Hepatocyte (in vitro differentiated cells): ENCODE results near the gene NELFB. TPM values are rescaled to one million over a fixed set of nuclear protein-coding genes. Genes with fewer than 3 reads are reported as not detected.
A peak's percentile ranks its signal among the peaks of the same experiment; 100 is the strongest.

Experiments used
- DNase-seq: peaks from one replicate; pipeline ENCODE4 v3.0.0-alpha.2; 2016; ENCODE audit warnings: low spot score
- H2AFZ ChIP-seq: fragments of 200-600 bp; sonication (generic); 2 replicates; pipeline ENCODE4 v1.6.0; 2016; ENCODE audit warnings: antibody characterized with exemption, mild to moderate bottlenecking
- H3K27ac ChIP-seq: fragments of 200-600 bp; sonication (generic); 2 replicates; pipeline ENCODE4 v1.5.1; 2016; ENCODE audit warnings: mild to moderate bottlenecking
- H3K27me3 ChIP-seq: fragments of 200-600 bp; sonication (generic); 2 replicates; pipeline ENCODE4 v1.6.1; 2016
- H3K36me3 ChIP-seq: fragments of 200-600 bp; sonication (generic); replicated peaks from 2 replicates; pipeline ENCODE4 v1.5.1; 2016; ENCODE audit warnings: low read depth; ENCODE audit not compliant: insufficient read depth
- H3K4me1 ChIP-seq: fragments of 200-600 bp; sonication (generic); 2 replicates; pipeline ENCODE4 v1.5.1; 2016; ENCODE audit warnings: mild to moderate bottlenecking, moderate library complexity; ENCODE audit not compliant: insufficient read depth
- H3K4me2 ChIP-seq: fragments of 200-600 bp; sonication (generic); 2 replicates; pipeline ENCODE4 v1.6.0; 2016
- H3K4me3 ChIP-seq: fragments of 200-600 bp; sonication (generic); 2 replicates; pipeline ENCODE4 v1.5.1; 2016; ENCODE audit warnings: mild to moderate bottlenecking
- H3K79me2 ChIP-seq: fragments of 200-600 bp; sonication (generic); 2 replicates; pipeline ENCODE4 v1.6.0; 2017; ENCODE audit warnings: mild to moderate bottlenecking
- H3K9me2 ChIP-seq: fragments of 200-600 bp; sonication (generic); replicated peaks from 2 replicates; pipeline ENCODE4 v1.6.0; 2017; ENCODE audit warnings: mild to moderate bottlenecking; ENCODE audit not compliant: insufficient read depth
- H3K9me3 ChIP-seq: fragments of 200-600 bp; sonication (generic); 2 replicates; pipeline ENCODE4 v1.5.1; 2016; ENCODE audit warnings: low read depth, mild to moderate bottlenecking
- H4K20me1 ChIP-seq: fragments of 200-600 bp; sonication (generic); 2 replicates; pipeline ENCODE4 v1.6.0; 2016; ENCODE audit warnings: mild to moderate bottlenecking; ENCODE audit not compliant: insufficient read depth, poor library complexity, severe bottlenecking
- EZH2 ChIP-seq: fragments of 200-600 bp; sonication (generic); IDR thresholded peaks from 2 replicates; pipeline ENCODE4 v1.6.1; 2016; ENCODE audit warnings: antibody characterized with exemption, mild to moderate bottlenecking, borderline replicate concordance
- EZH2phosphoT487 ChIP-seq: fragments of 200-600 bp; sonication (generic); IDR thresholded peaks from one replicate; pipeline ENCODE4 v1.6.1; 2018; ENCODE audit warnings: antibody characterized with exemption, mild to moderate bottlenecking, low read depth, moderate library complexity; ENCODE audit not compliant: unreplicated experiment, severe bottlenecking
- WGBS: methylation state at CpG from one replicate; pipeline ENCODE4 v1.1.6; 2016; ENCODE audit warnings: low lambda C conversion rate; ENCODE audit errors: missing lambda C conversion rate; 5-methylcytosine and 5-hydroxymethylcytosine counted together
- polyA plus RNA-seq: library from polyadenylated mRNA; unstranded; fragments of >200 nt; fragmentation: Nextera tagmentation; extraction: Ambion mirVana; gene quantifications from 2 replicates; pipeline ENCODE4 v1.2.1, GENCODE V29; 2016
- total RNA-seq: library from RNA; depleted of rRNA; stranded (reverse); fragments of >200 nt; gene quantifications from 2 replicates; pipeline ENCODE4 v1.2.3, GENCODE V29; 2014
- TF ChIP-seq, protein P1 (sequence below): fragments of 200-600 bp; sonication (generic); IDR thresholded peaks from 2 replicates; pipeline ENCODE4 v1.5.1; 2016; ENCODE audit warnings: antibody characterized with exemption, mild to moderate bottlenecking; ENCODE audit not compliant: poor library complexity

NELFB gene
- total and polyA plus RNA-seq, 2 experiments from 2014 or later, result 41.4 to 63.5 TPM

DNA sequence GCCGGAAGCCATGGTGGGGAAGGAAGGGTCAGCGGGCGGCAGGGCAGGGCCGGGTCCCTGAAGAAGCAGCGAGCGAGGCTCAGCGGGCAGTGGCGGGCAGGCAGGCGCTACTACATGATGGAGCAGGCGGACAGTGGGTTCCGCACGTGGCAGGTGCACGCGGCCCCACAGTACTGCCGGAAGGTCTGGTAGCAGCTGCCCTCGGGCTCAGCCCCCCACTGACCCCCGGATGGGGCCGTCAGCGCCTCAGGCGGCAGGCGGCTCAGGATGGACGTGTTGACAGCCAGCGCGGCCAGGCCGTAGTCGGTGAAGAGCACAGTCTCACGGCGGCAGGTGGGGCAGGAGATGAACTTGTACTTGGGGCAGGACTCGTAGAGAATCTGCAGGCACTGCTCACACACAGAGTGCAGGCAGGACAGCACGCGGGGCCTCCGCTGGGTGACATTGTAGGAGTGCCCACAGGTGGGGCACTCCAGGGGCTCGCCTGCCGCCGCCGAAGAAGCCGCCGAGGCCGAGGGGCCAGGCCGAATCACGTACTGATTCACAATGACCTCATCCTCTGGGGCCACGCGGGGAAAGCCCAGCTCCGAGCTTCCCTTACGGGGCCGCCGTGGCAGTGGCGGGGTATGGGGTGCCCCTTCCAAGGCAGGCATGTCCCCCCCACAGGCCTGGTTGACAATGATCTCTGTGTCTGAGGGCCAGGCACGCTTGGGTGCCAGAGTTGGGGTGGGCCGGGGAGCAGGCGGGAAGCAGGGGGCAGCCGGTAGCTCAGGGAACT lies 34.6 kb upstream of the NELFB start:
- DNase-seq, result no peak
- no peak overlapping the region for H3K27ac ChIP-seq
- H3K27me3 ChIP-seq, result no peaks in the 10 kb centered on the region
- peaks cover 34% of the 10 kb centered on the region for H3K4me1 ChIP-seq
- H3K79me2 ChIP-seq, result no peaks in the 10 kb centered on the region
- no peaks in the 10 kb centered on the region for H3K9me3 ChIP-seq
- H3K9me2 ChIP-seq, result no peaks in the 10 kb centered on the region
- H3K36me3 ChIP-seq, result no peaks in the 10 kb centered on the region
- TF ChIP-seq EZH2 (no peak), EZH2phosphoT487 (no peak)
- TF ChIP-seq, protein P1, sequence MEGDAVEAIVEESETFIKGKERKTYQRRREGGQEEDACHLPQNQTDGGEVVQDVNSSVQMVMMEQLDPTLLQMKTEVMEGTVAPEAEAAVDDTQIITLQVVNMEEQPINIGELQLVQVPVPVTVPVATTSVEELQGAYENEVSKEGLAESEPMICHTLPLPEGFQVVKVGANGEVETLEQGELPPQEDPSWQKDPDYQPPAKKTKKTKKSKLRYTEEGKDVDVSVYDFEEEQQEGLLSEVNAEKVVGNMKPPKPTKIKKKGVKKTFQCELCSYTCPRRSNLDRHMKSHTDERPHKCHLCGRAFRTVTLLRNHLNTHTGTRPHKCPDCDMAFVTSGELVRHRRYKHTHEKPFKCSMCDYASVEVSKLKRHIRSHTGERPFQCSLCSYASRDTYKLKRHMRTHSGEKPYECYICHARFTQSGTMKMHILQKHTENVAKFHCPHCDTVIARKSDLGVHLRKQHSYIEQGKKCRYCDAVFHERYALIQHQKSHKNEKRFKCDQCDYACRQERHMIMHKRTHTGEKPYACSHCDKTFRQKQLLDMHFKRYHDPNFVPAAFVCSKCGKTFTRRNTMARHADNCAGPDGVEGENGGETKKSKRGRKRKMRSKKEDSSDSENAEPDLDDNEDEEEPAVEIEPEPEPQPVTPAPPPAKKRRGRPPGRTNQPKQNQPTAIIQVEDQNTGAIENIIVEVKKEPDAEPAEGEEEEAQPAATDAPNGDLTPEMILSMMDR, result no peak
- H3K4me2 ChIP-seq, result no peak overlapping the region
- no peaks in the 10 kb centered on the region for H4K20me1 ChIP-seq
- no peak overlapping the region for H2AFZ ChIP-seq
- H3K4me3 ChIP-seq, result no peak overlapping the region
- 93% methylated on average over 47 of the region's 52 CpGs for WGBS

DNA sequence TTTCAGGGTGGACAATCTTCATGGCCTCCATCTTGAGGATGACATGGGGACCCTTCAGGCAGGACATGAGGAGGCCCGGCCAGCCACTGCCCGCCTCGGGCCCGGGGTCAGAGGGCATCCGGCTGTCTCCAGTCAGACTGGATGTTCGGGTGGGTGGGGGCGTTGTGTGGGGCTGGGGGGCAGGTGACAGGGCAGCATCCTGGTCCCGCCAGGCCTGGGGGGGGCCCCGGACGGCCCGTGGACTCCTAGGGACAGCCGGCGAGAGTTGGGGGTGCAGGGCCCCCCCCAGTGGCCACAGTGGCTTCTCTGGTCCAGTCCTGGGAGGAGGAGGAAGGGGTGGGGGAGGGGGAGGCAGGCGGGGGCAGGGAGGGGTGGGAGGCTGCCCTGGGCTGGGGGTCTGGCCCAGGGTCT lies 34.0 kb upstream of the NELFB start:
- no peaks in the 10 kb centered on the region for H3K9me3 ChIP-seq
- no peaks in the 10 kb centered on the region for H3K36me3 ChIP-seq
- H2AFZ ChIP-seq, result no peak overlapping the region
- no peak for DNase-seq
- H3K4me1 ChIP-seq, result peaks cover 34% of the 10 kb centered on the region
- H3K4me2 ChIP-seq, result peak overlapping the region; percentile 93
- no peak for TF ChIP-seq EZH2phosphoT487
- no peak for TF ChIP-seq EZH2
- TF ChIP-seq, protein P1, result no peak
- H3K4me3 ChIP-seq, result no peak overlapping the region
- H4K20me1 ChIP-seq, result no peaks in the 10 kb centered on the region
- H3K9me2 ChIP-seq, result no peaks in the 10 kb centered on the region
- no peaks in the 10 kb centered on the region for H3K79me2 ChIP-seq
- H3K27ac ChIP-seq, result no peak overlapping the region
- no peaks in the 10 kb centered on the region for H3K27me3 ChIP-seq
- WGBS, result 91% methylated on average over 6 of the region's 14 CpGs

GRCh38 chr9:137221506-137222111 lies 33.5 kb upstream of the NELFB start:
- Histone ChIP-seq H3K79me2 (no peaks in the 10 kb centered on the region), H2AFZ (no peak overlapping the region), H3K27ac (no peak overlapping the region), H3K4me2 (peak overlapping the region; percentile 93), H3K27me3 (no peaks in the 10 kb centered on the region), H3K9me3 (no peaks in the 10 kb centered on the region), H4K20me1 (no peaks in the 10 kb centered on the region), H3K36me3 (no peaks in the 10 kb centered on the region), H3K9me2 (no peaks in the 10 kb centered on the region), H3K4me3 (no peak overlapping the region), H3K4me1 (peaks cover 39% of the 10 kb centered on the region)
- DNase-seq, result no peak
- WGBS, result 13% methylated on average over 10 of the region's 61 CpGs
- TF ChIP-seq, protein P1, result no peak
- TF ChIP-seq EZH2, result no peak
